Heart left ventricle (tissue), 16 donors: Measurements from ENCODE around the gene BCAR3. TPM values are rescaled to one million over a fixed set of nuclear protein-coding genes. Genes with fewer than 3 reads are reported as not detected.

Experiments used
- ATAC-seq, 4 donors: fragments of 200-7000 bp; cut with Tn5 transposase; one replicate each; pipeline ENCODE4 v1.9.1; 2020 to 2022; ENCODE audit warnings: moderate library complexity in 4 of 4, mild to moderate bottlenecking in 3 of 4, moderate number of reproducible peaks in 1 of 4
- DNase-seq, 5 donors: peaks; one replicate each; pipeline ENCODE4 v3.0.0-alpha.2; 2020
- H3K27ac ChIP-seq, 12 donors: fragments of 200-600 bp; sonication (generic) in 4 of 12; one replicate each; pipeline versions ENCODE4 v1.5.0 to v1.8.0; 2016 to 2022; ENCODE audit warnings: mild to moderate bottlenecking in 2 of 12
- H3K27me3 ChIP-seq, 9 donors: fragments of 200-600 bp; sonication (generic) in 2 of 9; one replicate each; pipeline versions ENCODE4 v1.5.1 to v1.8.0; 2016 to 2022; ENCODE audit warnings: mild to moderate bottlenecking in 3 of 9
- H3K36me3 ChIP-seq, 9 donors: fragments of 200-600 bp; sonication (generic) in 2 of 9; one replicate each; pipeline versions ENCODE4 v1.5.0 to v1.8.0; 2018 to 2022; ENCODE audit warnings: mild to moderate bottlenecking in 2 of 9
- H3K4me1 ChIP-seq, 12 donors: fragments of 200-600 bp; sonication (generic) in 4 of 12; one replicate each; pipeline versions ENCODE4 v1.5.0 to v1.8.0; 2016 to 2022; ENCODE audit warnings: mild to moderate bottlenecking in 3 of 12
- H3K4me3 ChIP-seq, 12 donors: fragments of 200-600 bp; sonication (generic) in 4 of 12; one replicate each; pipeline versions ENCODE4 v1.5.0 to v1.8.0; 2017 to 2022; ENCODE audit warnings: mild to moderate bottlenecking in 9 of 12, moderate library complexity in 4 of 12
- H3K9me3 ChIP-seq, 12 donors: fragments of 200-600 bp; sonication (generic) in 4 of 12; one replicate each; pipeline versions ENCODE4 v1.5.0 to v1.8.0; 2016 to 2022; ENCODE audit warnings: mild to moderate bottlenecking in 1 of 12
- POLR2A ChIP-seq, 2 donors: fragments of 450-650 bp; IDR thresholded peaks; one replicate each; pipeline ENCODE4 v1.6.1; 2017; ENCODE audit warnings: antibody characterized with exemption in 2 of 2, mild to moderate bottlenecking in 2 of 2, moderate library complexity in 2 of 2
- WGBS, 4 donors: extraction: QIAGEN DNeasy Blood & Tissue Kit in 2 of 4; methylation state at CpG; one replicate each; pipeline versions ENCODE4 v1.1.5 to v1.1.7; 2013 to 2018; 5-methylcytosine and 5-hydroxymethylcytosine counted together
- intact Hi-C, 10 donors: fragments of 100-400 bp; cut with DNase I; formaldehyde crosslinking; loops; one replicate each; pipeline versions ENCODE4 v1.11.1 to v1.14.2; 2022
- polyA plus RNA-seq, 2 donors: library from polyadenylated mRNA; stranded (reverse); fragments of 200-250 nt; gene quantifications; one replicate each; pipeline ENCODE4 v1.2.3, GENCODE V29; 2013
- total RNA-seq, 9 donors: library from RNA; depleted of rRNA in 2 of 9; stranded (reverse); fragments of >200 nt in 2 of 9; fragmentation: NEBNext Ultra II Directional in 3 of 9; extraction: Animal tissue kit (Norgen Biotek cat#: 25700) in 3 of 9; gene quantifications; one replicate each; pipeline versions ENCODE4 v1.1.0 to v1.2.4, GENCODE V29; 2016 to 2023
- TF ChIP-seq, protein P1 (sequence below), 12 donors: fragments of 200-600 bp; sonication (generic) in 4 of 12; IDR thresholded peaks; one replicate each; pipeline versions ENCODE4 v1.5.0 to v1.8.0; 2018 to 2022; ENCODE audit warnings: antibody characterized with exemption in 12 of 12, mild to moderate bottlenecking in 5 of 12
- donor health status: ischemic (EF 13 %, LVEDD 7.1; RV severe dilation, severe dysfunction).
- donor health status: healthy with polysubstance abuse.
- donor health status: DM: no; HTN: yes; CAD: no.
- donor health status: DM: no; HTN: no; CAD: no.
- donor health status: ischemic (EF 25% LVEDD 6.9; RV normal size, moderate dysfunction).
- donor health status: ischemic (EF 25% LVEDD 5.7; RV mildly dilated, moderate dysfunction).
- donor health status: healthy.
- donor health status: DM: yes; HTN: yes; CAD: no.
- donor health status: ischemic (EF 35%, LVEDD 5.7; RV mildly dilated, moderate dysfunction).
- donor health status: nonischemic (EF 11% LVEDD 7.7; RV severe dilation, severe dysfunction).
- donor health status: DM: yes; HTN: yes; CAD: no.
- donor health status: PGD.
- donor health status: ischemic (EF 29% LVEDD 5.4; RV normal size, mild dysfunction).
- donor health status: nonischemic (EF 23%, LVEDD 6.1; RV moderate dilation, normal function).

BCAR3 gene
- total and polyA plus RNA-seq, 11 donors, result 6.4 to 25.0 (median 12.9) TPM

DNA sequence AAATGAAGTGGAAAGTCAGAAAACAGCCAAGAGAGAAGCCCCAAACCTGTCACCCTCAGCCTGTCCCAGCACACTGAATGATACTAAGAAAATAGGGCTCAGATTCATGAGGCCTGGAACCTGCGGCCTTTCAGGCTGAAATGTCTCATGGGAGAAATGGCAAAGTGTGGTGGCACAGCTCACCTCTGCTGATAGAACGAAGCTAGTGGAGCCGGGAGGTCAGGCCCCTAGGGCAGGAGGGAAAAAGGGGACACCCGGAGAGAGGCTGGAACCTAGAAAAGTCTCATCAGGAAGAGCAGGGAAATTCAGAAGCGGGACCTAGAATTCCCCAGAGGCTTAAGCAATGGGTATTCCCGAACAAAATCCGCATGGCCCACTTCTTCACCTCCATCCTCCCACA lies 107.1 kb downstream of the BCAR3 start:
- intact Hi-C loops, result loop anchor here in 1 of 10 donors (5.0 kb wide), 1 partner anchor 103 kb away; no protein-coding TSS in a partner anchor
- peak overlapping the region in 10 of 12 donors; percentile 15 to 73 (median 48) for H3K27ac ChIP-seq

DNA sequence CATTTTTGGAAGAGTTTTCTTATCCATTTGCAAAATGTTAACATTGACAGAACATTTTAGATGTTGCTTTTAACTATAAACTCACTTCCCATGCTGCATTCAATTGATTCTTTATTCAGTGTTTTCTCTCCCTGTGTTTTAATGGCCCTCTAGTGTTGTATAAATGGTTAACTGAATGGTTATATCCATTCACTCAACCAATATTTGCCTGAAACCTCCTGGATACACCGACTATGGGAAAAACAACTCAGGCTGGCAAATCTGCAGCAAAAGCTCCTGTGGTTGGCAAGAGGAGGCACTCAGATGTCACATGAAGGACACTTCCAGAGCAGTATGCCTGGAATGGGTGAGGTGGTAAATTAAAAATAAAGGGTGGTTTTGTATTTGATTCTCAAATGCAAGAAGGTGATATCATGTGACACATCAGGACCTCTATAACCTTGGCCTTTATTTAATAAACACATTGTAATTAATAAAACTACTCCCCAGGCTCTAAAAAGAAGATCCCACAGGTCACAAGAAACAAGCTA lies 107.6 kb downstream of the BCAR3 start:
- H3K36me3 ChIP-seq, result peaks cover 0 to 79% (median 49%) of the 10 kb centered on the region in 9 donors
- 38 to 60% (median 54%) methylated on average over 1 of the region's 1 CpG for WGBS, 4 donors

More for the DNA sequence above, 107.1 kb downstream of the BCAR3 start:
- WGBS, 4 donors, result 74 to 86% (median 82%) methylated on average over 7 of the region's 7 CpGs
- peaks cover 0 to 50% (median 21%) of the 10 kb centered on the region in 12 donors for H3K4me1 ChIP-seq
- TF ChIP-seq, protein P1, sequence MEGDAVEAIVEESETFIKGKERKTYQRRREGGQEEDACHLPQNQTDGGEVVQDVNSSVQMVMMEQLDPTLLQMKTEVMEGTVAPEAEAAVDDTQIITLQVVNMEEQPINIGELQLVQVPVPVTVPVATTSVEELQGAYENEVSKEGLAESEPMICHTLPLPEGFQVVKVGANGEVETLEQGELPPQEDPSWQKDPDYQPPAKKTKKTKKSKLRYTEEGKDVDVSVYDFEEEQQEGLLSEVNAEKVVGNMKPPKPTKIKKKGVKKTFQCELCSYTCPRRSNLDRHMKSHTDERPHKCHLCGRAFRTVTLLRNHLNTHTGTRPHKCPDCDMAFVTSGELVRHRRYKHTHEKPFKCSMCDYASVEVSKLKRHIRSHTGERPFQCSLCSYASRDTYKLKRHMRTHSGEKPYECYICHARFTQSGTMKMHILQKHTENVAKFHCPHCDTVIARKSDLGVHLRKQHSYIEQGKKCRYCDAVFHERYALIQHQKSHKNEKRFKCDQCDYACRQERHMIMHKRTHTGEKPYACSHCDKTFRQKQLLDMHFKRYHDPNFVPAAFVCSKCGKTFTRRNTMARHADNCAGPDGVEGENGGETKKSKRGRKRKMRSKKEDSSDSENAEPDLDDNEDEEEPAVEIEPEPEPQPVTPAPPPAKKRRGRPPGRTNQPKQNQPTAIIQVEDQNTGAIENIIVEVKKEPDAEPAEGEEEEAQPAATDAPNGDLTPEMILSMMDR (IDR thresholded peaks at IDR 0.05), result no peak
- no peak for TF ChIP-seq POLR2A (IDR thresholded peaks at IDR 0.05)
- H3K36me3 ChIP-seq, result peaks cover 0 to 79% (median 44%) of the 10 kb centered on the region in 9 donors
- no peak overlapping the region for H3K4me3 ChIP-seq
- H3K9me3 ChIP-seq, result no peaks in the 10 kb centered on the region
- DNase-seq, result no peak
- no peak for ATAC-seq
- H3K27me3 ChIP-seq, result no peaks in the 10 kb centered on the region

DNA sequence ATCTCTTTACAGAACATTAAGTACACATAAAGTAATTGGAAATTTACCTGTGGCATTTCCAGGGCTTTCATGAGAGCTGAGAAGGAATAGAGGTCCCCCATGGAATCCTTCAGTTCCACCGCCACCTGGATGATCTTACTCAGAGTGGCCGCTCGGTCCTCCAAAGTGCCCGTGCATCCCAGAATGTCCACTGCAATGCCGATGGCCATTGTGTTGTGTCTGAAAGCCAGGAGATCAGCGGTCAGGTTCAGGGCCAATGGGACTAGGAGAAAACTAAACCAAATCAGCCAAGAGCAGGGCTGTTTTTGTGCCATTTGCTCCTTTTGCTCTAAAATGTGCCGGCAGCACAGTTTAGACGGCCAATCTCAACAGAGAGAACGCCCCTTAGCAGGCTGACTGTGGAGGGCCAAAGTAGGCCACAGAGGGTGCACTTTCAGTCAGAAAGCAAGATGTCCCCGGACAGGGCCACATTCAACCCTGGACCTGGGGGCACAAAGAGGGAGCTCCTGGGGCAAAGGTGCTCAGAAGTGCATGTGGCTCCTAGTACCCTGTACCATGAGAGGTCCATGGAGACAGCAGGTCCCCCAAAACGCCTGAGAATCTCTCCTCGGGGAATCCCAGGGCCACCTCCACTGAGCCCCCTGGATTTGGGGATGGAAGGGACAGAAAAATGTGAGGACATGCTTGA lies 109.9 kb downstream of the BCAR3 start:
- peaks cover 0 to 98% (median 60%) of the 10 kb centered on the region in 9 donors for H3K36me3 ChIP-seq
- ATAC-seq, result no peak
- DNase-seq, result no peak
- intact Hi-C loops, result loop anchor here in 1 of 10 donors (5.0 kb wide), 1 partner anchor 106 kb away; no protein-coding TSS in a partner anchor
- 89 to 97% (median 94%) methylated on average over 12 of the region's 12 CpGs for WGBS, 4 donors
- H3K4me1 ChIP-seq, result peaks cover 0 to 40% (median 17%) of the 10 kb centered on the region in 12 donors
- TF ChIP-seq, protein P1 (IDR thresholded peaks at IDR 0.05), result no peak
- H3K9me3 ChIP-seq, result no peaks in the 10 kb centered on the region
- no peak overlapping the region for H3K27ac ChIP-seq
- H3K4me3 ChIP-seq, result no peak overlapping the region
- H3K27me3 ChIP-seq, result no peaks in the 10 kb centered on the region

More for the DNA sequence above, 107.6 kb downstream of the BCAR3 start:
- TF ChIP-seq, protein P1 (IDR thresholded peaks at IDR 0.05), result no peak
- TF ChIP-seq POLR2A (IDR thresholded peaks at IDR 0.05), result no peak
- intact Hi-C loops, result loop anchor here in 1 of 10 donors (5.0 kb wide), 1 partner anchor 103 kb away; no protein-coding TSS in a partner anchor
- Histone ChIP-seq H3K9me3 (no peaks in the 10 kb centered on the region), H3K27ac (peak overlapping the region in 10 of 12 donors; percentile 15 to 73 (median 48)), H3K4me3 (no peak overlapping the region), H3K4me1 (peaks cover 0 to 44% (median 20%) of the 10 kb centered on the region in 12 donors), H3K27me3 (no peaks in the 10 kb centered on the region)
- DNase-seq, result no peak
- ATAC-seq, result peak in 2 of 4 donors; percentile 25 to 41

GRCh38 chr1:93569489-93569888 lies 112.1 kb downstream of the BCAR3 start:
- no peak for TF ChIP-seq POLR2A (IDR thresholded peaks at IDR 0.05)
- TF ChIP-seq, protein P1 (IDR thresholded peaks at IDR 0.05), result no peak
- no peaks in the 10 kb centered on the region for H3K27me3 ChIP-seq
- H3K4me3 ChIP-seq, result no peak overlapping the region
- ATAC-seq (no peak), DNase-seq (no peak)
- no peak overlapping the region for H3K27ac ChIP-seq
- no peaks in the 10 kb centered on the region for H3K9me3 ChIP-seq
- intact Hi-C loops, result loop anchor here in 4 of 10 donors (5.0 to 10.0 kb wide), 3 partner anchors 48 to 125 kb away; partner anchors contain the start of gene FNBP1L (in 4 of the 4)
- peaks cover 0 to 98% (median 47%) of the 10 kb centered on the region in 9 donors for H3K36me3 ChIP-seq
- H3K4me1 ChIP-seq, result peaks cover 8 to 38% (median 24%) of the 10 kb centered on the region in 12 donors
- 95 to 99% (median 97%) methylated on average over 2 of the region's 2 CpGs for WGBS, 4 donors
